Measurements from ENCODE around the gene STAB1.

The STAB1 gene

GRCh38 chr3:52487788-52488691 lies 7.1 kb upstream of the STAB1 start:
- DNase-seq (no peak), ATAC-seq (replicated peaks) (no peak)
- Mint-ChIP-seq H3K9me3 (no peaks in the 10 kb centered on the region), H3K4me1 (peaks cover 0 to 2% of the 10 kb centered on the region in 2 donors), H3K4me3 (no peak overlapping the region), H3K36me3 (peaks cover 33 to 56% of the 10 kb centered on the region in 2 donors), H3K27me3 (no peaks in the 10 kb centered on the region), H3K27ac (no peak overlapping the region)

- no peak for ATAC-seq (replicated peaks)
- Mint-ChIP-seq H3K36me3 (peaks cover 33 to 56% of the 10 kb centered on the region in 2 donors), H3K9me3 (no peaks in the 10 kb centered on the region), H3K4me3 (no peak overlapping the region), H3K27ac (no peak overlapping the region), H3K27me3 (no peaks in the 10 kb centered on the region), H3K4me1 (peaks cover 0 to 2% of the 10 kb centered on the region in 2 donors)
- no peak for DNase-seq
These were observed 6.4 kb upstream of the STAB1 start for GRCh38 chr3:52488746-52489145.

- peaks cover 2 to 4% of the 10 kb centered on the region in 2 donors for H3K4me1 Mint-ChIP-seq
- H3K4me3 Mint-ChIP-seq: no peak overlapping the region
- no peak overlapping the region for H3K27ac Mint-ChIP-seq
- no peaks in the 10 kb centered on the region for H3K9me3 Mint-ChIP-seq
- H3K27me3 Mint-ChIP-seq: peaks cover 2 to 3% of the 10 kb centered on the region in 2 donors
- ATAC-seq (replicated peaks) (no peak), DNase-seq (no peak)
- peaks cover 33 to 56% of the 10 kb centered on the region in 2 donors for H3K36me3 Mint-ChIP-seq
These were observed 5.7 kb upstream of the STAB1 start for GRCh38 chr3:52489453-52489852.

- H3K4me1 Mint-ChIP-seq: peaks cover 2 to 7% of the 10 kb centered on the region in 2 donors
- no peak overlapping the region for H3K4me3 Mint-ChIP-seq
- H3K9me3 Mint-ChIP-seq: no peaks in the 10 kb centered on the region
- no peak for ATAC-seq (replicated peaks)
- H3K27ac Mint-ChIP-seq: no peak overlapping the region
- no peak for DNase-seq
- H3K27me3 Mint-ChIP-seq: peaks cover 4 to 7% of the 10 kb centered on the region in 2 donors
- peaks cover 32 to 51% of the 10 kb centered on the region in 2 donors for H3K36me3 Mint-ChIP-seq
These were observed 4.9 kb upstream of the STAB1 start for GRCh38 chr3:52490035-52490938.

GRCh38 chr3:52490939-52491526 lies 4.1 kb upstream of the STAB1 start:
- no peak overlapping the region for H3K4me3 Mint-ChIP-seq
- DNase-seq (no peak), ATAC-seq (replicated peaks) (no peak)
- peaks cover 2 to 7% of the 10 kb centered on the region in 2 donors for H3K4me1 Mint-ChIP-seq
- H3K27me3 Mint-ChIP-seq: peaks cover 6 to 9% of the 10 kb centered on the region in 2 donors
- no peak overlapping the region for H3K27ac Mint-ChIP-seq
- H3K36me3 Mint-ChIP-seq: peaks cover 30 to 46% of the 10 kb centered on the region in 2 donors
- no peaks in the 10 kb centered on the region for H3K9me3 Mint-ChIP-seq

GRCh38 chr3:52492059-52492458 lies 3.1 kb upstream of the STAB1 start:
- peaks cover 2 to 7% of the 10 kb centered on the region in 2 donors for H3K4me1 Mint-ChIP-seq
- ATAC-seq (replicated peaks): no peak

GRCh38 chr3:52493232-52494017 lies 1.7 kb upstream of the STAB1 start:
- H3K9me3 Mint-ChIP-seq: no peaks in the 10 kb centered on the region
- H3K36me3 Mint-ChIP-seq: peaks cover 18 to 28% of the 10 kb centered on the region in 2 donors
- no peak overlapping the region for H3K27ac Mint-ChIP-seq
- no peak overlapping the region for H3K4me3 Mint-ChIP-seq
- no peak for DNase-seq
- peaks cover 9 to 19% of the 10 kb centered on the region in 2 donors for H3K27me3 Mint-ChIP-seq
- H3K4me1 Mint-ChIP-seq: peaks cover 7 to 17% of the 10 kb centered on the region in 2 donors
- no peak for ATAC-seq (replicated peaks)

More at GRCh38 chr3:52492059-52492458, 3.1 kb upstream of the STAB1 start:
- Mint-ChIP-seq H3K27me3 (peaks cover 9 to 16% of the 10 kb centered on the region in 2 donors), H3K36me3 (peaks cover 30 to 41% of the 10 kb centered on the region in 2 donors), H3K4me3 (no peak overlapping the region), H3K27ac (peak overlapping the region; percentile 14), H3K9me3 (no peaks in the 10 kb centered on the region)
- no peak for DNase-seq

- Mint-ChIP-seq H3K4me3 (no peak overlapping the region), H3K27ac (no peak overlapping the region), H3K27me3 (peaks cover 9 to 25% of the 10 kb centered on the region in 2 donors), H3K36me3 (peaks cover 15 to 28% of the 10 kb centered on the region in 2 donors), H3K9me3 (no peaks in the 10 kb centered on the region), H3K4me1 (peaks cover 17 to 27% of the 10 kb centered on the region in 2 donors)
- no peak for DNase-seq
- no peak for ATAC-seq (replicated peaks)
These were observed 693 bp upstream of the STAB1 start for GRCh38 chr3:52494445-52494844.

GRCh38 chr3:52495777-52496602 lies 852 bp downstream of the STAB1 start:
- no peak for DNase-seq
- Mint-ChIP-seq H3K27ac (no peak overlapping the region), H3K9me3 (no peaks in the 10 kb centered on the region), H3K36me3 (peaks cover 15 to 22% of the 10 kb centered on the region in 2 donors), H3K27me3 (peaks cover 9 to 25% of the 10 kb centered on the region in 2 donors), H3K4me3 (no peak overlapping the region), H3K4me1 (peaks cover 15 to 35% of the 10 kb centered on the region in 2 donors)
- ATAC-seq (replicated peaks): no peak

GRCh38 chr3:52498137-52499054 lies 3.3 kb downstream of the STAB1 start:
- peaks cover 15 to 35% of the 10 kb centered on the region in 2 donors for H3K4me1 Mint-ChIP-seq
- H3K27me3 Mint-ChIP-seq: peaks cover 9 to 25% of the 10 kb centered on the region in 2 donors
- peak overlapping the region; percentile 11 for H3K27ac Mint-ChIP-seq
- DNase-seq: peak; percentile 53
- ATAC-seq (replicated peaks): peak; percentile 90 to 91
- no peaks in the 10 kb centered on the region for H3K9me3 Mint-ChIP-seq
- H3K36me3 Mint-ChIP-seq: no peaks in the 10 kb centered on the region
- H3K4me3 Mint-ChIP-seq: peak overlapping the region in 1 of 2 donors; percentile 32

GRCh38 chr3:52501046-52501445 lies 5.9 kb downstream of the STAB1 start:
- no peak for ATAC-seq (replicated peaks)
- no peak overlapping the region for H3K27ac Mint-ChIP-seq
- H3K4me1 Mint-ChIP-seq: peaks cover 15 to 28% of the 10 kb centered on the region in 2 donors
- DNase-seq: no peak
- H3K9me3 Mint-ChIP-seq: no peaks in the 10 kb centered on the region
- H3K4me3 Mint-ChIP-seq: no peak overlapping the region
- peaks cover 3 to 16% of the 10 kb centered on the region in 2 donors for H3K27me3 Mint-ChIP-seq
- no peaks in the 10 kb centered on the region for H3K36me3 Mint-ChIP-seq

- H3K4me1 Mint-ChIP-seq: peaks cover 15 to 28% of the 10 kb centered on the region in 2 donors
- peaks cover 0 to 9% of the 10 kb centered on the region in 2 donors for H3K27me3 Mint-ChIP-seq
- no peak for ATAC-seq (replicated peaks)
- DNase-seq: no peak
- H3K4me3 Mint-ChIP-seq: no peak overlapping the region
- no peaks in the 10 kb centered on the region for H3K36me3 Mint-ChIP-seq
- H3K27ac Mint-ChIP-seq: no peak overlapping the region
- no peaks in the 10 kb centered on the region for H3K9me3 Mint-ChIP-seq
These were observed 6.9 kb downstream of the STAB1 start for GRCh38 chr3:52502001-52502400.
